Measurements from ENCODE around the gene CD151. TPM values are rescaled to one million over a fixed set of nuclear protein-coding genes. Genes with fewer than 3 reads are reported as not detected.
A peak's percentile ranks its signal among the peaks of the same experiment; 100 is the strongest.

The CD151 gene
- total RNA-seq, 1 experiment from 2014 or later: 115 TPM

DNA sequence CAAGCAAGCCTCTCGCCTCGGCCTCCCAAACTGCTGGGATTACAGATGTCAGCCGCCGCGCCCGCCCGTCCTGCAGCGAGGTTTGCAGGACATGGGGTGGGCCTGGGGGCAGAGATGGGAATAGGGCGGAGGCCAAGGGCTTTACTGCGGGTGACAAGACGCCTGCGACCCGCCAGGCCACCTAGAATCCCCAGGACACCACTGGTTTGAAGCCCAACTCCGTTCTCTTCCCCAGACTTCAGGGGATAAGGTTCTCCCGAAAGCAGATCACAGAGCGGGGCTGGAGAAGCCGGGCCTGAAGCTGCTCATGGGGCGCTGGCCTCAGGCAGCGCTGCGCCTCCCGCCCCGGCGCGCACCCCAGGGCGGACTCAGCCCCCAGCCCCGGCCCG is 9.2 kb downstream of the CD151 start (continued):
- TF ChIP-seq, protein P1, sequence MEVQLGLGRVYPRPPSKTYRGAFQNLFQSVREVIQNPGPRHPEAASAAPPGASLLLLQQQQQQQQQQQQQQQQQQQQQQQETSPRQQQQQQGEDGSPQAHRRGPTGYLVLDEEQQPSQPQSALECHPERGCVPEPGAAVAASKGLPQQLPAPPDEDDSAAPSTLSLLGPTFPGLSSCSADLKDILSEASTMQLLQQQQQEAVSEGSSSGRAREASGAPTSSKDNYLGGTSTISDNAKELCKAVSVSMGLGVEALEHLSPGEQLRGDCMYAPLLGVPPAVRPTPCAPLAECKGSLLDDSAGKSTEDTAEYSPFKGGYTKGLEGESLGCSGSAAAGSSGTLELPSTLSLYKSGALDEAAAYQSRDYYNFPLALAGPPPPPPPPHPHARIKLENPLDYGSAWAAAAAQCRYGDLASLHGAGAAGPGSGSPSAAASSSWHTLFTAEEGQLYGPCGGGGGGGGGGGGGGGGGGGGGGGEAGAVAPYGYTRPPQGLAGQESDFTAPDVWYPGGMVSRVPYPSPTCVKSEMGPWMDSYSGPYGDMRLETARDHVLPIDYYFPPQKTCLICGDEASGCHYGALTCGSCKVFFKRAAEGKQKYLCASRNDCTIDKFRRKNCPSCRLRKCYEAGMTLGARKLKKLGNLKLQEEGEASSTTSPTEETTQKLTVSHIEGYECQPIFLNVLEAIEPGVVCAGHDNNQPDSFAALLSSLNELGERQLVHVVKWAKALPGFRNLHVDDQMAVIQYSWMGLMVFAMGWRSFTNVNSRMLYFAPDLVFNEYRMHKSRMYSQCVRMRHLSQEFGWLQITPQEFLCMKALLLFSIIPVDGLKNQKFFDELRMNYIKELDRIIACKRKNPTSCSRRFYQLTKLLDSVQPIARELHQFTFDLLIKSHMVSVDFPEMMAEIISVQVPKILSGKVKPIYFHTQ (CRISPR knock-in tag; IDR thresholded peaks at IDR 0.05): no peak
- TF ChIP-seq, protein P2, sequence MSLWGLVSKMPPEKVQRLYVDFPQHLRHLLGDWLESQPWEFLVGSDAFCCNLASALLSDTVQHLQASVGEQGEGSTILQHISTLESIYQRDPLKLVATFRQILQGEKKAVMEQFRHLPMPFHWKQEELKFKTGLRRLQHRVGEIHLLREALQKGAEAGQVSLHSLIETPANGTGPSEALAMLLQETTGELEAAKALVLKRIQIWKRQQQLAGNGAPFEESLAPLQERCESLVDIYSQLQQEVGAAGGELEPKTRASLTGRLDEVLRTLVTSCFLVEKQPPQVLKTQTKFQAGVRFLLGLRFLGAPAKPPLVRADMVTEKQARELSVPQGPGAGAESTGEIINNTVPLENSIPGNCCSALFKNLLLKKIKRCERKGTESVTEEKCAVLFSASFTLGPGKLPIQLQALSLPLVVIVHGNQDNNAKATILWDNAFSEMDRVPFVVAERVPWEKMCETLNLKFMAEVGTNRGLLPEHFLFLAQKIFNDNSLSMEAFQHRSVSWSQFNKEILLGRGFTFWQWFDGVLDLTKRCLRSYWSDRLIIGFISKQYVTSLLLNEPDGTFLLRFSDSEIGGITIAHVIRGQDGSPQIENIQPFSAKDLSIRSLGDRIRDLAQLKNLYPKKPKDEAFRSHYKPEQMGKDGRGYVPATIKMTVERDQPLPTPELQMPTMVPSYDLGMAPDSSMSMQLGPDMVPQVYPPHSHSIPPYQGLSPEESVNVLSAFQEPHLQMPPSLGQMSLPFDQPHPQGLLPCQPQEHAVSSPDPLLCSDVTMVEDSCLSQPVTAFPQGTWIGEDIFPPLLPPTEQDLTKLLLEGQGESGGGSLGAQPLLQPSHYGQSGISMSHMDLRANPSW (CRISPR knock-in tag; conservative IDR thresholded peaks at IDR 0.05; ENCODE audit: low read depth): no peak
- no peak for TF ChIP-seq NFATC4 (CRISPR knock-in tag; IDR thresholded peaks at IDR 0.05)
- no peak for TF ChIP-seq EMX1 (CRISPR knock-in tag; IDR thresholded peaks at IDR 0.05)
- no peak for TF ChIP-seq ZNF219 (CRISPR knock-in tag; IDR thresholded peaks at IDR 0.05; ENCODE audit: borderline replicate concordance)
- no peak for TF ChIP-seq SMAD4 (CRISPR knock-in tag; IDR thresholded peaks at IDR 0.05)
- TF ChIP-seq ZNF423 (CRISPR knock-in tag; IDR thresholded peaks at IDR 0.05): no peak
- TF ChIP-seq, protein P3, sequence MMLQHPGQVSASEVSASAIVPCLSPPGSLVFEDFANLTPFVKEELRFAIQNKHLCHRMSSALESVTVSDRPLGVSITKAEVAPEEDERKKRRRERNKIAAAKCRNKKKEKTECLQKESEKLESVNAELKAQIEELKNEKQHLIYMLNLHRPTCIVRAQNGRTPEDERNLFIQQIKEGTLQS (CRISPR knock-in tag; conservative IDR thresholded peaks at IDR 0.05): no peak
- TF ChIP-seq, protein P4, sequence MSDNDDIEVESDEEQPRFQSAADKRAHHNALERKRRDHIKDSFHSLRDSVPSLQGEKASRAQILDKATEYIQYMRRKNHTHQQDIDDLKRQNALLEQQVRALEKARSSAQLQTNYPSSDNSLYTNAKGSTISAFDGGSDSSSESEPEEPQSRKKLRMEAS (CRISPR knock-in tag; IDR thresholded peaks at IDR 0.05): peak; percentile 2; the same call in 1 of the 2 replicates
- 0 out of 2 replicates have a peak, but pooled peaks have one; percentile 2 for TF ChIP-seq ESRRA (CRISPR knock-in tag; IDR thresholded peaks at IDR 0.05; ENCODE audit: borderline replicate concordance)

DNA sequence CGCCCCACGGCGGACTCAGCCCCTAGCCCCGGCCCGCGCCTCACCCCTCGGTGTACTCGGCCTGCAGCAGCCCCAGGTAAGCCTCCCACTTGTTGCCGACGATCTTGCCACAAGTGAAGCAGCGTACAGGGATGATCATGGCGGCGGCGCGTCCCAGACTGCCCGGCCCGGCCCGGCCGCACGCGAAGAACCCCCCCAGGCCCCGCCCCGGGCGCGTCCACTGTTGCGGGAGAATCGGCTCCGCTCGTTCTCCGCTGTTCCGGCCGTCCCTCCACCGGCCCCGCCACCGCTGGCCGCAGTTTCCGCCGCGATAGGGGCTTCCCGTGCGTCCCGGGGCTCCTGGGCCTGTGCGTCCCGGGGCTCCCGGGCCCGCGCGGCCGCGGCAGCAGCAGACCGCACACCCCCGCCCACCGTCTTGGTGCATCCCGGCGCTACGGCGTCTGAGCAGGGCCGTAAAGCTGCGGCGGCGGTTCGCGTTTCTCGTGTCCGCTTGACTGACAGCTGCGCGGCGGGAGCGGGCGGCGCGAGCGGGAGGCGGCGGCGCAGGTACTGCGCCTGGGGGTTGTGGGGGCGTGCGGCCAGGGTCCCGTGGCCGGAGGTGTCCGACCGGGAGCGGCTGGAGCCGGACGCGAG is 9.7 kb downstream of the CD151 start, which contains the start of the genes POLR2L and TSPAN4:
Gene POLR2L, minus strand, starts transcription at position 160 of the 633 bp plus-strand sequence. Its CDS starts 21 bp downstream, at position 139.
Gene TSPAN4, plus strand, starts transcription at position 483 of the 633 bp plus-strand sequence. CDS start 7,453 bp downstream, outside the sequence.
- CTCF ChIA-PET: interaction anchor here (0.7 to 5.9 kb wide), 3 partner anchors 9 to 13 kb away, joined by 3 to 82 read pairs (median 14); partner anchors contain the start of genes CD151 and CRACR2B
- TF ChIP-seq, protein P5, sequence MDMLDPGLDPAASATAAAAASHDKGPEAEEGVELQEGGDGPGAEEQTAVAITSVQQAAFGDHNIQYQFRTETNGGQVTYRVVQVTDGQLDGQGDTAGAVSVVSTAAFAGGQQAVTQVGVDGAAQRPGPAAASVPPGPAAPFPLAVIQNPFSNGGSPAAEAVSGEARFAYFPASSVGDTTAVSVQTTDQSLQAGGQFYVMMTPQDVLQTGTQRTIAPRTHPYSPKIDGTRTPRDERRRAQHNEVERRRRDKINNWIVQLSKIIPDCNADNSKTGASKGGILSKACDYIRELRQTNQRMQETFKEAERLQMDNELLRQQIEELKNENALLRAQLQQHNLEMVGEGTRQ (CRISPR knock-in tag; IDR thresholded peaks at IDR 0.05): peak; percentile 7
- TF ChIP-seq ATF1 (CRISPR knock-in tag; IDR thresholded peaks at IDR 0.05) (no peak), ZNF317 (CRISPR knock-in tag; IDR thresholded peaks at IDR 0.05; ENCODE audit: borderline replicate concordance, low read depth) (0 out of 2 replicates have a peak, but pooled peaks have one; percentile 30), EMX1 (CRISPR knock-in tag; IDR thresholded peaks at IDR 0.05) (0 out of 2 replicates have a peak, but pooled peaks have one; percentile 51), MYBL2 (CRISPR knock-in tag; IDR thresholded peaks at IDR 0.05) (0 out of 2 replicates have a peak, but pooled peaks have one; percentile 55), FOXK1 (CRISPR knock-in tag; IDR thresholded peaks at IDR 0.05) (peak; percentile 25; the same call in 1 of the 2 replicates), ELF4 (CRISPR knock-in tag; IDR thresholded peaks at IDR 0.05; ENCODE audit: low read depth) (peak; percentile 60; the same call in 1 of the 2 replicates), CREM (CRISPR knock-in tag; IDR thresholded peaks at IDR 0.05) (peak; percentile 64; the same call in 1 of the 2 replicates)
- TF ChIP-seq, protein P6, sequence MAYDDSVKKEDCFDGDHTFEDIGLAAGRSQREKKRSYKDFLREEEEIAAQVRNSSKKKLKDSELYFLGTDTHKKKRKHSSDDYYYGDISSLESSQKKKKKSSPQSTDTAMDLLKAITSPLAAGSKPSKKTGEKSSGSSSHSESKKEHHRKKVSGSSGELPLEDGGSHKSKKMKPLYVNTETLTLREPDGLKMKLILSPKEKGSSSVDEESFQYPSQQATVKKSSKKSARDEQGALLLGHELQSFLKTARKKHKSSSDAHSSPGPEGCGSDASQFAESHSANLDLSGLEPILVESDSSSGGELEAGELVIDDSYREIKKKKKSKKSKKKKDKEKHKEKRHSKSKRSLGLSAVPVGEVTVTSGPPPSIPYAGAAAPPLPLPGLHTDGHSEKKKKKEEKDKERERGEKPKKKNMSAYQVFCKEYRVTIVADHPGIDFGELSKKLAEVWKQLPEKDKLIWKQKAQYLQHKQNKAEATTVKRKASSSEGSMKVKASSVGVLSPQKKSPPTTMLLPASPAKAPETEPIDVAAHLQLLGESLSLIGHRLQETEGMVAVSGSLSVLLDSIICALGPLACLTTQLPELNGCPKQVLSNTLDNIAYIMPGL (CRISPR knock-in tag; IDR thresholded peaks at IDR 0.05): peak; percentile 68; the same call in 1 of the 2 replicates
- TF ChIP-seq, protein P7, sequence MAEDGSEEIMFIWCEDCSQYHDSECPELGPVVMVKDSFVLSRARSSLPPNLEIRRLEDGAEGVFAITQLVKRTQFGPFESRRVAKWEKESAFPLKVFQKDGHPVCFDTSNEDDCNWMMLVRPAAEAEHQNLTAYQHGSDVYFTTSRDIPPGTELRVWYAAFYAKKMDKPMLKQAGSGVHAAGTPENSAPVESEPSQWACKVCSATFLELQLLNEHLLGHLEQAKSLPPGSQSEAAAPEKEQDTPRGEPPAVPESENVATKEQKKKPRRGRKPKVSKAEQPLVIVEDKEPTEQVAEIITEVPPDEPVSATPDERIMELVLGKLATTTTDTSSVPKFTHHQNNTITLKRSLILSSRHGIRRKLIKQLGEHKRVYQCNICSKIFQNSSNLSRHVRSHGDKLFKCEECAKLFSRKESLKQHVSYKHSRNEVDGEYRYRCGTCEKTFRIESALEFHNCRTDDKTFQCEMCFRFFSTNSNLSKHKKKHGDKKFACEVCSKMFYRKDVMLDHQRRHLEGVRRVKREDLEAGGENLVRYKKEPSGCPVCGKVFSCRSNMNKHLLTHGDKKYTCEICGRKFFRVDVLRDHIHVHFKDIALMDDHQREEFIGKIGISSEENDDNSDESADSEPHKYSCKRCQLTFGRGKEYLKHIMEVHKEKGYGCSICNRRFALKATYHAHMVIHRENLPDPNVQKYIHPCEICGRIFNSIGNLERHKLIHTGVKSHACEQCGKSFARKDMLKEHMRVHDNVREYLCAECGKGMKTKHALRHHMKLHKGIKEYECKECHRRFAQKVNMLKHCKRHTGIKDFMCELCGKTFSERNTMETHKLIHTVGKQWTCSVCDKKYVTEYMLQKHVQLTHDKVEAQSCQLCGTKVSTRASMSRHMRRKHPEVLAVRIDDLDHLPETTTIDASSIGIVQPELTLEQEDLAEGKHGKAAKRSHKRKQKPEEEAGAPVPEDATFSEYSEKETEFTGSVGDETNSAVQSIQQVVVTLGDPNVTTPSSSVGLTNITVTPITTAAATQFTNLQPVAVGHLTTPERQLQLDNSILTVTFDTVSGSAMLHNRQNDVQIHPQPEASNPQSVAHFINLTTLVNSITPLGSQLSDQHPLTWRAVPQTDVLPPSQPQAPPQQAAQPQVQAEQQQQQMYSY (CRISPR knock-in tag; IDR thresholded peaks at IDR 0.05): 0 out of 2 replicates have a peak, but pooled peaks have one; percentile 2
- TF ChIP-seq, protein P8, sequence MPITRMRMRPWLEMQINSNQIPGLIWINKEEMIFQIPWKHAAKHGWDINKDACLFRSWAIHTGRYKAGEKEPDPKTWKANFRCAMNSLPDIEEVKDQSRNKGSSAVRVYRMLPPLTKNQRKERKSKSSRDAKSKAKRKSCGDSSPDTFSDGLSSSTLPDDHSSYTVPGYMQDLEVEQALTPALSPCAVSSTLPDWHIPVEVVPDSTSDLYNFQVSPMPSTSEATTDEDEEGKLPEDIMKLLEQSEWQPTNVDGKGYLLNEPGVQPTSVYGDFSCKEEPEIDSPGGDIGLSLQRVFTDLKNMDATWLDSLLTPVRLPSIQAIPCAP (CRISPR knock-in tag; IDR thresholded peaks at IDR 0.05): no peak

More for the DNA sequence above, 9.7 kb downstream of the CD151 start, which contains the start of the genes POLR2L and TSPAN4:
- H3K27ac Mint-ChIP-seq: peak within 1 kb of the TSS; percentile 60; the same call in 1 of the 2 replicates
- ATAC-seq (peak; percentile 4), DNase-seq (ENCODE audit: low spot score) (peak; percentile 91)
- H3K27me3 Mint-ChIP-seq (ENCODE audit: low read depth): no peaks in the 10 kb centered on the region
- no peaks in the 10 kb centered on the region for H3K9me3 Mint-ChIP-seq
- peaks cover 23% of the 10 kb centered on the region for H3K4me1 Mint-ChIP-seq
- H3K36me3 Mint-ChIP-seq: peaks cover 13% of the 10 kb centered on the region
- POLR2A ChIA-PET: interaction anchor here (0.7 to 2.9 kb wide), 8 partner anchors 9 to 102 kb away, joined by 3 to 35 read pairs (median 6); partner anchors contain the start of genes CD151 and PNPLA2
- H3K4me3 Mint-ChIP-seq: peak within 1 kb of the TSS; percentile 79

All from WTC11 (cell line).